ENCODE data around the gene RGMA.

The RGMA gene

DNA sequence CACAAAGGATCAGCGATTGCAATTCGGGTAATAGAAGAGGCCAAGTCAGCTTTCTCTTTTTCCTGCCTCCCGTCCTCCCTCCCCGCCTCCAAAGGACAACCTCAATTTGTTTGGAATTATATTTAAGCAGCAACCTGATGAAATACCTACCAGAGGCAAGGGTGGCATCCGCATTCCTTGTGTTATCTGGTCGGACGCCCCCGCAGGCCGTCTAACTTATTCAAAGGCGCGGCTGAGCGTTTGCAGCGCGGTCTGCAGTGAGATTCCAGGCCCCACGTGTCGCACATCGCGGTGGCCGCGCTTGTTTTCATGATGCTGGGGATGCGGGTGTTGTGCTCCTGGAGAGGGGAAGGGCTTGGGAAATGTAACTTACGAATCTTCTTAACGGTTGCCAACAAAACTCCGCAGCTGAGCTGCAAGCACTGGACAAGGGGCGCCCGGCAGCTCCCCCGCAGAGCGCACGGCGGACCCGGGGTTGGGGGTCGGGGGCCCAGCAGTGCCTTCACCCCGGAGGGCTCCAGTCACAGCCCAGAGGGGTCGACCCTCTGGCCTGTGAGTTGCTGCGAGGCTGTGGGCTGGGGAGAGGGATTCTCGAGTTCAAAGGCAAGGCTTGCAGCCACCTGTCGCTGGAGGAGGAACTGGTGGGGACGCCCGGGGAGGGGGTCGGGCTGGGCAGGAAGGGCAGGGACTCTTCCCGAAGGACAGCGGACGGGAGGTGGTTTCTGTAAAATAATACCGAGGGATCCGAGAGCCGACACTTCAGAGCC, 20.5 kb upstream of the RGMA start:
- H3K4me3 Mint-ChIP-seq = peak overlapping the region in 2 of 3 experiments; percentile 24 to 43

DNA sequence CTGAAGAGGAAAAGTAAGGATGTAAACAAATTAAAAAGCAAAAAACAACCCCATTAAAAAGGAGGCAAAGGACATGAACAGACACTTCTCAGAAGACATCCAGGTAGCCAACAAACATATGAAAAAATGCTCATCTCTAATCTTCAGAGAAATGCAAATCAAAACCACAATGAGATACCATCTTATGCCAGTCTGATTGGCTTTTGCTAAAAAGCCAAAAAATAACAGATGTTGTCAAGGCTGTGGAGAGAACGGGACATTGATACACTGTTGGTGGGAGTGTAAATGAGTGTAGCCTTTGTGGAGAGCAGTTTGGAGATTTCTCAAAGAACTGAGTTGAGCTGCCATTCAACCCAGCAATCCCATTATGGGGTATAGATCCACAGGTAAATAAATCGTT, 18.6 kb upstream of the RGMA start:
- H3K27ac Mint-ChIP-seq = no peak overlapping the region
- no peaks in the 10 kb centered on the region for H3K4me1 Mint-ChIP-seq
- H3K4me3 Mint-ChIP-seq = no peak overlapping the region
- H3K27me3 Mint-ChIP-seq (ENCODE audit: low read depth) = peaks cover 56% of the 10 kb centered on the region
- no peaks in the 10 kb centered on the region for H3K9me3 Mint-ChIP-seq
- no peaks in the 10 kb centered on the region for H3K36me3 Mint-ChIP-seq (ENCODE audit: low read depth)
- TF ChIP-seq, protein P1, sequence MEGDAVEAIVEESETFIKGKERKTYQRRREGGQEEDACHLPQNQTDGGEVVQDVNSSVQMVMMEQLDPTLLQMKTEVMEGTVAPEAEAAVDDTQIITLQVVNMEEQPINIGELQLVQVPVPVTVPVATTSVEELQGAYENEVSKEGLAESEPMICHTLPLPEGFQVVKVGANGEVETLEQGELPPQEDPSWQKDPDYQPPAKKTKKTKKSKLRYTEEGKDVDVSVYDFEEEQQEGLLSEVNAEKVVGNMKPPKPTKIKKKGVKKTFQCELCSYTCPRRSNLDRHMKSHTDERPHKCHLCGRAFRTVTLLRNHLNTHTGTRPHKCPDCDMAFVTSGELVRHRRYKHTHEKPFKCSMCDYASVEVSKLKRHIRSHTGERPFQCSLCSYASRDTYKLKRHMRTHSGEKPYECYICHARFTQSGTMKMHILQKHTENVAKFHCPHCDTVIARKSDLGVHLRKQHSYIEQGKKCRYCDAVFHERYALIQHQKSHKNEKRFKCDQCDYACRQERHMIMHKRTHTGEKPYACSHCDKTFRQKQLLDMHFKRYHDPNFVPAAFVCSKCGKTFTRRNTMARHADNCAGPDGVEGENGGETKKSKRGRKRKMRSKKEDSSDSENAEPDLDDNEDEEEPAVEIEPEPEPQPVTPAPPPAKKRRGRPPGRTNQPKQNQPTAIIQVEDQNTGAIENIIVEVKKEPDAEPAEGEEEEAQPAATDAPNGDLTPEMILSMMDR (IDR thresholded peaks at IDR 0.05; ENCODE audit: unreplicated experiment in 3 of 3) = no peak

More for the DNA sequence above, 20.5 kb upstream of the RGMA start:
- Mint-ChIP-seq H3K4me1 (no peaks in the 10 kb centered on the region), H3K9me3 (no peaks in the 10 kb centered on the region), H3K27ac (no peak overlapping the region), H3K27me3 (ENCODE audit: low read depth) (peaks cover 56% of the 10 kb centered on the region), H3K36me3 (ENCODE audit: low read depth) (no peaks in the 10 kb centered on the region)
- TF ChIP-seq, protein P1 (IDR thresholded peaks at IDR 0.05; ENCODE audit: unreplicated experiment in 3 of 3) = no peak

DNA sequence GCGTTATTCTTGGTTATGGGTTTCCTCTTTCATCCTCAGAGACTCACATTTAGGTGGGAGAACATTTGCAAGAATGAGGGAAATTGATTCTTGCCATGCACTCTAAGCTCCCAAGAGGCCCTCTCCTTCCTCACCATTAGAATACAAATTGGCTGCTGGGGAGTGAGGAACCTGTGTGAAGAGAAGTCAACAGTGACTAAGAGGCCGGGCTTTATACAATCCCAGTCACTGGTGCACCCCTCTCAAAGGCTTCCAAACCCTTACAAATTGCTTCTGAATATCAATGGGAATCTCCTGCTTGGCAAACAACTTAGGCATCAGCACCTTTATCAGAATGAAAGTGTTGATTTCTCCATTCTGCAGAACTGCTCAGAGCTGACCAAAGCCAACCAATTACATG, 16.5 kb upstream of the RGMA start:
- Mint-ChIP-seq H3K4me3 (no peak overlapping the region), H3K27ac (no peak overlapping the region), H3K36me3 (ENCODE audit: low read depth) (no peaks in the 10 kb centered on the region), H3K27me3 (ENCODE audit: low read depth) (peaks cover 45% of the 10 kb centered on the region), H3K4me1 (no peaks in the 10 kb centered on the region), H3K9me3 (no peaks in the 10 kb centered on the region)
- TF ChIP-seq, protein P1 (IDR thresholded peaks at IDR 0.05; ENCODE audit: unreplicated experiment in 3 of 3) = no peak

DNA sequence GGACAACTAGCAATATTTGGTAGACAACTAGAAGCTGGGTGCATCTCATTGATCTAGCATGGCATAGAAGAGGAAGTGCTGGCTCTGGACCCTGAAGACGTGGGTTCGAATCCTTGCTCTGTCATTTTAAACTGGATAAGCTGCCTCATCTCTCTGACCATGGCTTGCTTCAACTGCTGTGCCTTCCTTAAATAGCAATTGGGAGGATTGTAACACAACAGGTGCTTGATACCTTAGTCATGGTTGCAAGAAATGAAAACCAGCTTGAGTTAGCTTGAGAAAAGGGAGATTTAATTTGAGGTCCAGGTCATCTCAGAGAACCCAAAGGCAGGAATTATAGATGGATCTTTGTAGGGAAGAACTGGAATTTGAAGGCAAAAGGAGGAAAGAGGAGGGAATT, 14.8 kb upstream of the RGMA start:
- Mint-ChIP-seq H3K4me1 (no peaks in the 10 kb centered on the region), H3K4me3 (no peak overlapping the region), H3K36me3 (ENCODE audit: low read depth) (no peaks in the 10 kb centered on the region), H3K27ac (no peak overlapping the region), H3K27me3 (ENCODE audit: low read depth) (peaks cover 32% of the 10 kb centered on the region), H3K9me3 (no peaks in the 10 kb centered on the region)
- TF ChIP-seq, protein P1 (IDR thresholded peaks at IDR 0.05; ENCODE audit: unreplicated experiment in 3 of 3) = no peak

DNA sequence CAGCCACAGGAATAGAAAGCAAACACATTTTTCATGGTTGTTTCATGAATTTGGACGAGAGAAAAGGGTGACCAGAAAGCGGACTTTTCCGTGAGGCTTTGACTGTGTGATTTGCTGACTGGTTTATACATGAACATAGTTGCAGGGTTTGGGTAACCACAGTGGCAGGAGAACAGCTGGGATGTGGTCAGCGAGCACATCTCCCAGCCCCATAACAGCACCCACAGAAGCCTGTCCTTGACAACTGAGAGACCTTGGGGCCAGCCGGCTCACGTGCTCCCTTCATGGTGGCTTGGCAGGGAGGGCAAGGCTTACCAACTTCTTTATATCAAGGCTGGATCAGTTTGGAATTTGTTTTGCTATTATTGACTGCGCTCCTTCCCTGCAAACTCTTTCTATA, 13.2 kb upstream of the RGMA start:
- TF ChIP-seq, protein P1 (IDR thresholded peaks at IDR 0.05; ENCODE audit: unreplicated experiment in 3 of 3) = no peak
- peaks cover 20% of the 10 kb centered on the region for H3K27me3 Mint-ChIP-seq (ENCODE audit: low read depth)
- no peaks in the 10 kb centered on the region for H3K9me3 Mint-ChIP-seq
- no peaks in the 10 kb centered on the region for H3K4me1 Mint-ChIP-seq
- no peak overlapping the region for H3K27ac Mint-ChIP-seq
- no peaks in the 10 kb centered on the region for H3K36me3 Mint-ChIP-seq (ENCODE audit: low read depth)
- no peak overlapping the region for H3K4me3 Mint-ChIP-seq

DNA sequence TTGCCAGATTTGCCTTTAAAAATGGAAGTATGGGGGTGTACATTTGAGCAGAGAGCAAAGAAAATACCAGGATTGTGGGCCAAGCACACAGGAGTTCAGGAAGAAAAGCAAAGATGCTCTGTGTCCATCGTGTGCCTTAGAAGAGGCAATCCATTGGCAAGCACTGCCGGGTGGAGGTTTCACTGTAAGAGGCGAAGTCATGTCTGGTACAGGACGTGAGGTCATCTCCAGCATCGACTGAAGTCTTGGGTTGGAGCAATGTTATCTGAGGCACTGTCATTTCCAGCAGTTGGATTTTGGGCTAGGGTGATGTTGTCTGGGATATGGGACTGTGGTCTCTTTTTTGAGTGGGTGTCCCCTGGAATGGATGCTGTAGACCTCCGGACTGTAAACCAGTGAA, 4.8 kb upstream of the RGMA start:
- H3K4me3 Mint-ChIP-seq = no peak overlapping the region
- TF ChIP-seq, protein P1 (IDR thresholded peaks at IDR 0.05; ENCODE audit: unreplicated experiment in 3 of 3) = no peak
- H3K4me1 Mint-ChIP-seq = peaks cover 9% of the 10 kb centered on the region
- peaks cover 27% of the 10 kb centered on the region for H3K27me3 Mint-ChIP-seq (ENCODE audit: low read depth)
- no peak overlapping the region for H3K27ac Mint-ChIP-seq
- no peaks in the 10 kb centered on the region for H3K36me3 Mint-ChIP-seq (ENCODE audit: low read depth)
- H3K9me3 Mint-ChIP-seq = no peaks in the 10 kb centered on the region

All from nephron (organoid).